H1 (cell line): ENCODE measurements around the gene TNS1. TPM values are rescaled to one million over a fixed set of nuclear protein-coding genes. Genes with fewer than 3 reads are reported as not detected.

Experiments
- CTCF ChIA-PET: fragments of 300-600 bp; sonication (Branson Sonifier 250); formaldehyde crosslinking; loops from one replicate; lab custom pipeline; 2021; ENCODE audit not compliant: partially characterized antibody; lab: Charles Lee
- POLR2A ChIA-PET: fragments of 300-600 bp; sonication (Branson Sonifier 250); formaldehyde crosslinking; loops from one replicate; lab custom pipeline; 2021; ENCODE audit warnings: inconsistent platforms; ENCODE audit not compliant: partially characterized antibody; lab: Charles Lee
- DNase-seq, 2 experiments: peaks; one replicate each; pipeline versions ENCODE4 v3.0.0 to v3.0.0-alpha.2; 2010 to 2022; ENCODE audit warnings: low spot score in 2 of 2, low read depth in 1 of 2, mixed read lengths in 1 of 2
- FAIRE-seq: peaks from 2 replicates; lab custom pipeline; 2011; peaks lifted over from hg19 to GRCh38; lab: Jason Lieb, UNC
- H2AFZ ChIP-seq: 2 replicates; pipeline ENCODE4 v1.8.1; 2012; ENCODE audit warnings: low read length, inconsistent platforms
- H2AK5ac ChIP-seq: 2 replicates; pipeline ENCODE4 v1.6.1; 2013; ENCODE audit warnings: low read depth, low read length
- H2BK120ac ChIP-seq: replicated peaks from 2 replicates; pipeline ENCODE3; 2013; ENCODE audit warnings: low read depth, low read length, inconsistent platforms
- H2BK12ac ChIP-seq: 2 replicates; pipeline ENCODE4 v1.6.1; 2013; ENCODE audit warnings: low read depth, low read length
- H2BK15ac ChIP-seq: 2 replicates; pipeline ENCODE4 v1.6.1; 2013; ENCODE audit warnings: low read length
- H2BK20ac ChIP-seq: 2 replicates; pipeline ENCODE4 v1.6.1; 2013; ENCODE audit warnings: low read length
- H2BK5ac ChIP-seq: 2 replicates; pipeline ENCODE4 v1.6.1; 2013; ENCODE audit warnings: low read depth, low read length
- H3K14ac ChIP-seq: 2 replicates; pipeline ENCODE4 v1.6.1; 2013; ENCODE audit warnings: inconsistent platforms; ENCODE audit not compliant: insufficient read length
- H3K18ac ChIP-seq: 2 replicates; pipeline ENCODE4 v1.6.1; 2013; ENCODE audit warnings: low read length; ENCODE audit errors: extremely low read depth
- H3K23ac ChIP-seq: 2 replicates; pipeline ENCODE4 v1.6.1; 2013; ENCODE audit warnings: inconsistent platforms; ENCODE audit not compliant: insufficient read length
- H3K23me2 ChIP-seq: 2 replicates; pipeline ENCODE4 v1.6.1; 2013; ENCODE audit warnings: low read depth, low read length
- H3K27ac ChIP-seq: 2 replicates; pipeline ENCODE4 v1.6.1; 2011; ENCODE audit warnings: low read depth, low read length, inconsistent platforms
- H3K27me3 ChIP-seq, 4 experiments: replicated peaks in 1 of 4; 1 replicate in 1 of 4; 2 replicates in 3 of 4; pipeline versions ENCODE4 v1.6.1 to v1.8.1; 2011 to 2013; ENCODE audit warnings: low read length in 3 of 4, mild to moderate bottlenecking in 3 of 4, inconsistent platforms in 2 of 4, mixed read lengths in 2 of 4, moderate library complexity in 1 of 4; ENCODE audit not compliant: control insufficient read depth in 3 of 4, insufficient read depth in 3 of 4; ENCODE audit errors: extremely low read depth in 1 of 4
- H3K36me3 ChIP-seq, 4 experiments: 2 replicates each; pipeline versions ENCODE4 v1.6.1 to v1.8.1; 2011 to 2013; ENCODE audit warnings: mild to moderate bottlenecking in 4 of 4, low read length in 3 of 4, moderate library complexity in 2 of 4, control low read depth in 1 of 4, inconsistent platforms in 1 of 4; ENCODE audit not compliant: insufficient read depth in 4 of 4, control insufficient read depth in 2 of 4
- H3K4ac ChIP-seq: replicated peaks from 2 replicates; pipeline ENCODE3; 2013; ENCODE audit warnings: low read length, low read depth, mixed read lengths, inconsistent platforms; ENCODE audit not compliant: insufficient read length
- H3K4me1 ChIP-seq, 4 experiments: replicated peaks in 1 of 4; 1 replicate in 1 of 4; 2 replicates in 3 of 4; pipeline versions ENCODE4 v1.6.1 to v1.8.1; 2011 to 2013; ENCODE audit warnings: low read length in 3 of 4, inconsistent platforms in 2 of 4, mixed read lengths in 1 of 4; ENCODE audit not compliant: insufficient read depth in 4 of 4, control insufficient read depth in 3 of 4
- H3K4me2 ChIP-seq, 2 experiments: 2 replicates each; pipeline versions ENCODE4 v1.6.1 to v1.8.1; 2011 to 2013; ENCODE audit warnings: low read depth in 2 of 2, low read length in 2 of 2, control low read depth in 1 of 2, inconsistent platforms in 1 of 2, mild to moderate bottlenecking in 1 of 2; ENCODE audit not compliant: insufficient read depth in 1 of 2
- H3K4me3 ChIP-seq, 4 experiments: fragments of 200-600, 300-600 bp in 1 of 4; sonication (generic), shearing (Covaris generic), sonication (Bioruptor Twin) in 1 of 4; 2 replicates each; pipeline versions ENCODE4 v1.5.1 to v1.8.1; 2011 to 2016; ENCODE audit warnings: low read length in 4 of 4, low read depth in 3 of 4, control low read depth in 2 of 4, inconsistent platforms in 2 of 4, mild to moderate bottlenecking in 2 of 4, mixed read lengths in 1 of 4, moderate library complexity in 1 of 4; ENCODE audit not compliant: insufficient read depth in 2 of 4; ENCODE audit errors: extremely low read depth in 1 of 4
- H3K56ac ChIP-seq: replicated peaks from 2 replicates; pipeline ENCODE3; 2013; ENCODE audit warnings: low read depth, mild to moderate bottlenecking, mixed read lengths, low read length, inconsistent platforms; ENCODE audit not compliant: insufficient read length
- H3K79me1 ChIP-seq: 2 replicates; pipeline ENCODE4 v1.6.1; 2013; ENCODE audit warnings: low read depth, low read length, control low read depth
- H3K79me2 ChIP-seq, 2 experiments: 2 replicates each; pipeline versions ENCODE4 v1.6.1 to v1.8.1; 2012 to 2013; ENCODE audit warnings: low read length in 2 of 2, mild to moderate bottlenecking in 2 of 2, inconsistent platforms in 1 of 2; ENCODE audit not compliant: insufficient read depth in 2 of 2, control insufficient read depth in 1 of 2
- H3K9ac ChIP-seq, 4 experiments: replicated peaks in 1 of 4; 1 replicate in 1 of 4; 2 replicates in 3 of 4; pipeline versions ENCODE4 v1.6.1 to v1.8.1; 2011 to 2013; ENCODE audit warnings: low read depth in 3 of 4, low read length in 3 of 4, control low read depth in 2 of 4, mild to moderate bottlenecking in 2 of 4, moderate library complexity in 2 of 4, inconsistent platforms in 1 of 4; ENCODE audit errors: extremely low read depth in 1 of 4
- H3K9me3 ChIP-seq, 2 experiments: 2 replicates each; pipeline versions ENCODE4 v1.6.1 to v1.8.1; 2012 to 2013; ENCODE audit warnings: mild to moderate bottlenecking in 2 of 2, moderate library complexity in 2 of 2, control low read depth in 1 of 2, inconsistent platforms in 1 of 2, low read depth in 1 of 2, low read length in 1 of 2, mixed read lengths in 1 of 2; ENCODE audit not compliant: insufficient read depth in 2 of 2
- H4K20me1 ChIP-seq, 2 experiments: replicated peaks in 1 of 2; 2 replicates each; pipeline versions ENCODE3 to v1.8.1; 2011 to 2013; ENCODE audit warnings: inconsistent platforms in 2 of 2, low read length in 2 of 2, mild to moderate bottlenecking in 1 of 2; ENCODE audit not compliant: insufficient read depth in 2 of 2, control insufficient read depth in 1 of 2
- H4K5ac ChIP-seq: 2 replicates; pipeline ENCODE4 v1.6.1; 2013; ENCODE audit warnings: low read length, low read depth, mixed read lengths, inconsistent platforms; ENCODE audit not compliant: insufficient read length
- H4K8ac ChIP-seq: 2 replicates; pipeline ENCODE4 v1.8.0; 2013; ENCODE audit warnings: mild to moderate bottlenecking, moderate library complexity, low read length, inconsistent platforms; ENCODE audit not compliant: insufficient read depth; ENCODE audit errors: extremely low read depth
- H4K91ac ChIP-seq: replicated peaks from 2 replicates; pipeline ENCODE3; 2013; ENCODE audit warnings: low read length, mixed read lengths, inconsistent platforms; ENCODE audit not compliant: insufficient read length
- BCL11A ChIP-seq, 2 experiments: IDR thresholded peaks; one replicate each; pipeline ENCODE4 v1.6.1; 2011; ENCODE audit warnings: low read depth in 2 of 2, low read length in 2 of 2, mild to moderate bottlenecking in 2 of 2
- CBX8 ChIP-seq: fragments of 300-800, 300-1000 bp; sonication (generic); IDR thresholded peaks from 2 replicates; pipeline ENCODE4 v1.7.1; 2016; ENCODE audit warnings: low read depth, low read length, borderline replicate concordance
- CREB1 ChIP-seq: IDR thresholded peaks from 2 replicates; pipeline ENCODE4 v1.6.1; 2012; ENCODE audit warnings: inconsistent platforms
- E2F6 ChIP-seq: IDR thresholded peaks from 2 replicates; pipeline ENCODE4 v1.6.1; 2012; ENCODE audit warnings: inconsistent platforms
- KDM4A ChIP-seq: IDR thresholded peaks from one replicate; pipeline ENCODE4 v1.7.1; 2012; ENCODE audit warnings: low read depth, mild to moderate bottlenecking, moderate library complexity, low read length, inconsistent platforms; ENCODE audit not compliant: severe bottlenecking
- NANOG ChIP-seq: IDR thresholded peaks from 2 replicates; pipeline ENCODE4 v1.6.1; 2011; ENCODE audit warnings: low read length, low read depth, mild to moderate bottlenecking, inconsistent platforms; ENCODE audit not compliant: insufficient read depth, poor library complexity, severe bottlenecking
- NRF1 ChIP-seq: IDR thresholded peaks from 2 replicates; pipeline ENCODE4 v1.6.1; 2011; ENCODE audit warnings: mild to moderate bottlenecking, low read depth, low read length, improper control_type of control experiment
- POLR2A ChIP-seq, 2 experiments: IDR thresholded peaks; 1 replicate in 1 of 2; 2 replicates in 1 of 2; pipeline ENCODE4 v1.6.1; 2011; ENCODE audit warnings: low read depth in 2 of 2, low read length in 2 of 2, mild to moderate bottlenecking in 2 of 2; ENCODE audit errors: control extremely low read depth in 1 of 2
- RNF2 ChIP-seq: fragments of 200-900, 300-1000 bp; sonication (generic); IDR thresholded peaks from 2 replicates; pipeline ENCODE4 v1.7.1; 2016; ENCODE audit warnings: borderline replicate concordance, low read depth, mild to moderate bottlenecking, antibody characterized with exemption, low read length; ENCODE audit not compliant: poor library complexity, severe bottlenecking; ENCODE audit errors: missing control alignments
- SAP30 ChIP-seq: fragments of 300-600 bp; sonication (generic); IDR thresholded peaks from 2 replicates; pipeline ENCODE4 v1.7.1; 2012; ENCODE audit warnings: low read length, moderate library complexity, mild to moderate bottlenecking, inconsistent platforms; ENCODE audit not compliant: insufficient read depth, insufficient replicate concordance
- TAF1 ChIP-seq: IDR thresholded peaks from 2 replicates; pipeline ENCODE4 v1.6.1; 2011; ENCODE audit warnings: mild to moderate bottlenecking, low read depth, low read length
- WGBS, 2 experiments: shearing (Covaris generic) in 1 of 2; methylation state at CpG; one replicate each; pipeline versions ENCODE4 v1.1.6 to v1.1.7; 2013 to 2015; ENCODE audit warnings: low lambda C conversion rate in 2 of 2, mixed read lengths in 2 of 2, inconsistent platforms in 1 of 2, low coverage in 1 of 2, missing lambda C conversion rate in 1 of 2; ENCODE audit not compliant: insufficient replicate concordance in 2 of 2, insufficient coverage in 1 of 2, insufficient read length in 1 of 2; ENCODE audit errors: extremely low coverage in 1 of 2, missing lambda C conversion rate in 1 of 2; 5-methylcytosine and 5-hydroxymethylcytosine counted together
- polyA plus RNA-seq, 7 experiments: library from polyadenylated mRNA; depleted of rRNA in 3 of 7; stranded (reverse) in 5 of 7; unstranded in 2 of 7; fragments of >200 nt in 5 of 7; fragments of 200-250 nt in 2 of 7; gene quantifications; 1 replicate in 5 of 7; 2 replicates in 1 of 7; 4 replicates in 1 of 7; pipeline versions ENCODE4 v1.2.1 to v1.2.3, GENCODE V29; 2011 to 2013; ENCODE audit warnings: missing spikeins in 2 of 7, mixed read lengths in 2 of 7
- total RNA-seq: library from RNA; stranded (reverse); fragmentation: NEBNext Ultra II Directional; extraction: Animal tissue kit (Norgen Biotek cat#: 25700); gene quantifications from 2 replicates; pipeline ENCODE4 v1.2.1, GENCODE V29; 2021
- TF ChIP-seq, protein P1 (sequence below): IDR thresholded peaks from 2 replicates; pipeline ENCODE4 v1.6.1; 2011; ENCODE audit warnings: low read length, improper control_type of control experiment

Gene TNS1
- total and polyA plus RNA-seq, 2 of the 8 experiments (the other 6 are each of a cell fraction or from before 2014, with no cell fraction given) = 1.5 to 5.1 TPM

GRCh38 chr2:217842017-217842416 lies 160.8 kb downstream of the TNS1 start:
- Histone ChIP-seq H2BK15ac (no peak overlapping the region), H3K9me3 (peaks cover 12 to 15% of the 10 kb centered on the region in 2 experiments), H3K23ac (no peak overlapping the region), H3K27ac (no peak overlapping the region), H3K79me1 (no peaks in the 10 kb centered on the region), H3K27me3 (no peaks in the 10 kb centered on the region), H3K14ac (no peak overlapping the region), H3K18ac (no peak overlapping the region), H2BK20ac (no peak overlapping the region), H2BK120ac (no peak overlapping the region), H2BK12ac (no peak overlapping the region), H4K20me1 (no peaks in the 10 kb centered on the region), H3K79me2 (no peaks in the 10 kb centered on the region), H3K4ac (no peak overlapping the region), H3K36me3 (no peaks in the 10 kb centered on the region), H3K9ac (no peak overlapping the region), H3K23me2 (no peaks in the 10 kb centered on the region; the same call in 1 of the 2 replicates), H4K91ac (no peak overlapping the region), H2AFZ (no peak overlapping the region), H2AK5ac (no peak overlapping the region), H3K4me2 (no peak overlapping the region), H3K4me1 (peaks cover 0 to 4% (median 1%) of the 10 kb centered on the region in 4 experiments; a peak in 2 of 7 replicates), H4K8ac (no peak overlapping the region), H3K56ac (no peak overlapping the region), H2BK5ac (no peak overlapping the region), H4K5ac (no peak overlapping the region), H3K4me3 (no peak overlapping the region)
- 93% methylated on average over 2 of the region's 2 CpGs; no CpG with 5 or more reads in 1 of the 2 experiments for WGBS, 2 experiments
- CTCF ChIA-PET = interaction anchor here (1.3 kb wide), 1 partner anchor 46 kb away, joined by 4 read pairs; no protein-coding TSS in a partner anchor
- POLR2A ChIA-PET = no interaction called here
- DNase-seq = no peak
- FAIRE-seq = no peak
- TF ChIP-seq KDM4A (no peak), POLR2A (IDR thresholded peaks at IDR 0.05; ENCODE audit: control extremely low read depth in 1 of 2, low read depth in 2 of 2, low read length in 2 of 2) (no peak), E2F6 (no peak), NANOG (no peak), CREB1 (no peak), RNF2 (no peak), TAF1 (no peak), NRF1 (no peak), BCL11A (IDR thresholded peaks at IDR 0.05; ENCODE audit: low read depth in 2 of 2, low read length in 2 of 2) (no peak), SAP30 (no peak), CBX8 (no peak)
- TF ChIP-seq, protein P1, sequence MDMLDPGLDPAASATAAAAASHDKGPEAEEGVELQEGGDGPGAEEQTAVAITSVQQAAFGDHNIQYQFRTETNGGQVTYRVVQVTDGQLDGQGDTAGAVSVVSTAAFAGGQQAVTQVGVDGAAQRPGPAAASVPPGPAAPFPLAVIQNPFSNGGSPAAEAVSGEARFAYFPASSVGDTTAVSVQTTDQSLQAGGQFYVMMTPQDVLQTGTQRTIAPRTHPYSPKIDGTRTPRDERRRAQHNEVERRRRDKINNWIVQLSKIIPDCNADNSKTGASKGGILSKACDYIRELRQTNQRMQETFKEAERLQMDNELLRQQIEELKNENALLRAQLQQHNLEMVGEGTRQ = no peak
